GM21723 (cell line): ENCODE data around the gene XPO6.

Experiments used
- ATAC-seq: cut with Tn5 transposase; IDR thresholded peaks from one replicate; pipeline ENCODE4 v1.9.1; 2021; ENCODE audit warnings: mild to moderate bottlenecking, moderate library complexity; ENCODE audit not compliant: unreplicated experiment

Gene XPO6

DNA sequence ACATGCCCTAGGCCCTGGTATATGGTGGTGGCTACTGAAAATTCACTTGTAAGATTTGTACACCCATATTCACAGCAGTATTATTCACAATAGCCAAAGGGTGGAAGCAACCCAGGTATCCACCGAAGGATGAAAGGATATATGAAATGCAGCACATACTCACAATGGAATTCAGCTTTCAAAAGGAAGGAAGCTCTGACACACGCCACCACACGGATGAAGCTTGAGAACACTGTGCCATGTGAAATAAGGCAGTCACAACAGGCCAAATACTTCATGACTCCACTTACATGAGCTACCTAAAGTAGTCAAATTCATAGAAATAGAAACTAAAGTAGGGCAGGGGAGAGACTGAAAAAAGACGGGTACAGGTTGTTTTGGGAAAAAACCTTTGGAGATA lies 2.9 kb downstream of the XPO6 start:
- no peak for ATAC-seq

- no peak for ATAC-seq
These were observed 3.6 kb downstream of the XPO6 start for GRCh38 chr16:28208131-28208530.

GRCh38 chr16:28207399-28207798 lies 4.4 kb downstream of the XPO6 start:
- no peak for ATAC-seq

DNA sequence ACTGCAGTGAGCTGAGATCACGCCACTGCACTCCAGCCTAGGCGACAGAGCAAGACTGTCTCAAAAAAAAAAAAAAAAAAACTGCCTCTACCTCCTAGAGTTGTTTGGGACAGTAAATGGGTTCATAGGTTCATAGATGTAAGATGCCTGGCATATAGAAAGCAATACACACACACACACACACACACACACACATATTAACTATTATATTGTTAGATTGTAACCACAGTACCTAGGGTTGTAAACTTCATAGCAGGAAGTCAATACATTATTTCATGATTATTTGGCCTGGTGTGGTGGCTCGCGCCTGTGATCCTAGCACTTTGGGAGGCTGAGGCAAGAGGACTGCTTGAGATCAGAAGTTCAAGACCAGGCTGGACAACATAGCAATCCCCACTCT lies 5.8 kb downstream of the XPO6 start:
- ATAC-seq = no peak

- ATAC-seq = no peak
These were observed 6.5 kb downstream of the XPO6 start for GRCh38 chr16:28205117-28205899.

DNA sequence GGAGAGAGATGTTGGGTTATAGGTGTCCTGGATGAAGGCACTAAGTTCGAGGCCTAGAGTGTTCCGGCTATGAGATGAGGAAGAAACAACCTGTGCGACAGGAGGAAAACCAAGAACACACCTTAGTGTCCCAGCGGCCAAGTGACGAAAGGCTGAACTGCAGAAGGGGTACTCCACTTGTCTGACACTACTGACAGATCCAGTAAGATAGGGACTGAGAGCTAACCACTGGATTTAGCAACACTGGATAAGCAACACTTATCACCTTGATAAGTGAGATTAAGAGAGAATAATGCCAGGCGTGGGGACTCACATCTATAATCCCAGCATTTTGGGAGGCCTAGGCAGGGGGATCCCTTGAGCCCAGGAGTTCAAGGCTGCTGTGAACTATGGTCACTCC lies 7.1 kb downstream of the XPO6 start:
- ATAC-seq = no peak

- ATAC-seq = no peak
These were observed 7.6 kb downstream of the XPO6 start for GRCh38 chr16:28204204-28204603.

GRCh38 chr16:28202147-28202746 lies 9.5 kb downstream of the XPO6 start:
- no peak for ATAC-seq

DNA sequence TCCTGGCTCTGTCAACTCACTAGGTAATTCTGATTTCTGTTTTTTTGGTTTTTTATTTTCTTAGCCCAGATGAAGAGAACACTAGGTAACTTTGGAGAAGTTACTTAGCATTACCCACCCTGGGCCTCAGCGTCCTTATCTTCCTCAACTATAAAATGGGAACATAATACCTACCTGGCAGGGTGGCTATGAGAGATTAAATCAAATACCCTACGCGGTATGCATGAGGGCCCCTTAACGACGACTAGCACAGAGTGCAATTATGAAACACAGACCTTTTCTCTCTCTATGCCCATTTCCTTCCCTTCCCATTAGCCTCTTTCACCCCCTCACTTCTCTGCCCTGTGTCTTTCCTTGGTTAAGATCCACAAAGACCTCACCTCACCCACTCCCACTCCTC lies 11.1 kb downstream of the XPO6 start:
- no peak for ATAC-seq

GRCh38 chr16:28196387-28196987 lies 15.3 kb downstream of the XPO6 start:
- no peak for ATAC-seq

- no peak for ATAC-seq
These were observed 15.9 kb downstream of the XPO6 start for GRCh38 chr16:28195859-28196258.

DNA sequence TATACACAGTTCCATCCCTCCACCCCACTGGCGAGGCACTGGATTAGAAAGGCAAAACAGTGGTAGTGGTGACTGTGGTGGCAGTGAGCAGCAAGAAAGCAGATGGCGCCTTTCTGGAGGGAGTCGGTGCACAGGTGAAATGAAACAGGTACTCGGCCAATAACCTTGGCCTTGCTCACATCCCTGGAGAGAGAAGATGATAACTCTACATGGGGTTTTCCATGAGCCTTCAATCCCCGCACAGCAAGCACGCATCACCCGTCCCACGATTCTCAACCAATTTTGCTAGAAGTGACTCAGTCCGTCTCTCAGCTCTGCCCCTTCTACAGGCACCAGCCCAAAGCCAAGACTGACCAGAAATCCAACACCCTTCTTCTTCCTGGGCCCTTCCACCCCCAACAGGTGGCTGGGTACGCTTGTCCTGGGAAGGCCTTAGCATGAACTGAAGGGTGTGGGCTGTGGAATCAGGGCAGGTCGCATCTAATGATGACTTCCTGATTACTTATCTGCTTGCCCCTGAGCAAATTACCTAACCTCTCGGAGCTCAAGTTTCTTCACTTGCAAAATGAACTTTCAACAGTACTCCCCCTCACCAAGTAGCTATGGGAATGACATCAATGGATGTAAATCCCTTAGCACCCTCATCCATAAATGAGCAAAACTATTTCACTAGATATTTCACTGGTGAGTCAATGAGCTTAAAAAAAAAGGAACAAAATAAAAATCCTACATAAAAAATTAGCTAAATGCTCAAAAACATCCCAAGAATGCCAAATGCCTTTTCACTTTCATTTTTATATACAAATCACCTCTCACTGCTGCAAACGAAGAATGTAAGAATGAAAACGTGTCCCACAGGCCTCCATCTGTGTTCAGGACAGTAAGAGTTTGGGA lies 18.0 kb downstream of the XPO6 start:
- peak; percentile 32 for ATAC-seq

DNA sequence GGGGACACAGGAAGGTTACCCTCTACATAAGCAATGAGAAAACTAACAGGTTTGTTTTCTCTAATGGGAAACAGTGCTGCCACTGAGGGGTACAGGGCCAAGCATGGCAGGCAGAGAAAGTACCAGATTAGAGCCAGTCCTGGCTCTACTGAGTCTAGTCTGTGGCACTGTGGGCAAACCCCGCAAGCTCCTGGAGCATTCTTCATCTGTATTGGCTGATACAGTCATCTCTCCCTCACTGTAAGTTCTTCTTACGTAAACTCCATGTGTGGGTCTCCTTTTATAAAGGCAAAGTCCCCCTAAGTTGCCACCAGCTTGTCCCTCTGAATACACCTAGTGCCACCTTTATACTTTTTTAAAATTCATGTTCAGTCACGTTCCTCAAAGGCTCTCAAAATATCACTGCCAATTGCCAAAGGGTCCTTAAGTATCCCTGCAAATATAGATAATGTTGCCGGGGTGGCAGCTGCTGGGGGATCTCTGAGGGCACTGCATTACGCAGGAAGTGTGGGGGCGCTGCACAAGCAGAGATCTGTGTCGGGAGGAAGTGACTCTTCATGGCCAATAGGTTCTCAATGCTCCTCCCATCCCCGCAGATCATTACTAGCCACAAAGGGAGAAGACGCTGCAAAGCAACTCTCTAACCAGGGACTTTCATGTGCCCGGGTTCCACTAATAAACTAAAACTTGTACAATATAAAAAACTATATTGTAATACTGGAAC lies 18.8 kb downstream of the XPO6 start:
- peak; percentile 49 for ATAC-seq

DNA sequence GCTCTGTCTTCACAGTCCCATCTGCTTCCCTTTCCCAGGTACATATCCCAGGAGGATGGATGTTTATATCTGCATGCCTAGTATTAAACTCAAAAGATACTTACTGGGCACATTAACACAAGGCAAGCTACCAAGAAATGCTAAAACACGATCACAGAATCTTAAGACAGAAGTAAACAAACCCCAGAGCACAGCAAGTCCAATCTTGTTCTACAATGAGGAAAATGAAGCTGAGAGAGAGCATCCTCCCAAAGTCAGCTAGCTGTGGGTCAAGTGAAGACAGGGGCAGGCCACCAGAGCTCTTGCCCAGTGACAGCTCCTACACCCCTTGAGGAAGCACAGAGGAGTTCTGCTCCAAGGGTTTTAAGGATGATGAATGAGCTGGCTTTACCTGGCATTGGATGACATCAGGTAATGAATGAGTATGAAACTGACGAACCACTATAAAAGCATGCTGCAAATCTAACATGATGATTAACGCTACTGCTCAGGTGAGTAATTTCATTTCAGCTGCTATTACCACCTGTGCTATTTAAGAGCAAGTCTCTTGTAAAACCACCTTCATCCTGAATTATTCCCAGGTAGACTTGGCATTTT lies 20.3 kb downstream of the XPO6 start:
- ATAC-seq = no peak

DNA sequence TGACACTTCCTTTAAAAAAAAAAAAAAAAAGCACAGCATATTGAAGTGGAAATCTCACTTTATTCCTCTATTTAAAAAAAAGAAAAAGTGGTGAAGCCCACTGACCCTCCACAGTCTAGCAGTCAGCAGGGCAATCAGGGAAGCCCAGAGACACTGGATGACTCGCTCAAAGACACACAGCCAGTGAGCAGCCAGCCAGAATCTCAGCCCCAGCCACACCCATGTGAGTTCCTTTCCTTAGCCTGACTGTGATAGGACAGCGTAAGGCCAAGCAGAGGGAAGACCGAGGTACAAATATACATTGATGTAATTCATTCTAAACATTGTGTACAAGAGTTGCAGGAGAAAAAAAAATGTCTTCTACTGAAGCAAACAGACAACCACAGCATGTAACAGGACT lies 22.5 kb downstream of the XPO6 start:
- ATAC-seq = no peak

DNA sequence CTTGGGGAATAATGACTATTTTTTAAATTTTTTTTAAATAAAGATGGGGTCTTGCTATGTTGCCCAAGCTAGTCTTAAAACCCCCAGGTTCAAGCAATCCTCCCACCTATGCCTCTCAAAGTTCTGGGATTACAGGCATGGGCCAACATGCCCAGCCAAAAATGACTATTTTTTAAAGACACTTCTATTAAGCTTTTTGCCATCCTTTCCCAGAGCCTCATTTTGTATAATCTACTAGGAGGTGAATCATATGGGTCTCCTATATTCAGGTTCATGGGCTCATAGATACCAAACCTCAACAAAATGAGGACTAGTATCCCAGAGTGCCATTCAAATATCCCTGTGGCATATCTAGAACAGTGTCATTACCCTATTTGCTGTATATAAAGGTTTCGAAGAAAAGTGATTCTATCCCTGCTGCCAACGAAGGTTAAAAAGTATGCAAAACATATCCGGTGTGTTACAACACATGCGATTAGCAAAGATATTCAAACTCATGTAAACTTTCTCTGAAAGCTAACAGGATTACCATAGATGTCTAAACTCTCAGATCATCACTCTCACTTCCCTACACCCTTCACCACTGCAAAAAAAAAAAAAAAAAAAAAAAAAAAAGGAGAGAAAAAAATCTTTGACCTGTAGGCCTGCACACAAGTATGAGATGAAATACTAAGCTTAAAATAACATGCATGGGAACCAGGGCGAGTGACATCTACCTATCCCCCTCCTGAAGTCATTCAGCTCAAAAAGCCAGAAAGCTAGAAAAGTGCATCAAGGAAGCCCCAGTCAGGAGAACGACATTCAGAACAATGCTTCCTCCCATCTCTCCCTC lies 23.5 kb downstream of the XPO6 start:
- peak; percentile 69 for ATAC-seq

DNA sequence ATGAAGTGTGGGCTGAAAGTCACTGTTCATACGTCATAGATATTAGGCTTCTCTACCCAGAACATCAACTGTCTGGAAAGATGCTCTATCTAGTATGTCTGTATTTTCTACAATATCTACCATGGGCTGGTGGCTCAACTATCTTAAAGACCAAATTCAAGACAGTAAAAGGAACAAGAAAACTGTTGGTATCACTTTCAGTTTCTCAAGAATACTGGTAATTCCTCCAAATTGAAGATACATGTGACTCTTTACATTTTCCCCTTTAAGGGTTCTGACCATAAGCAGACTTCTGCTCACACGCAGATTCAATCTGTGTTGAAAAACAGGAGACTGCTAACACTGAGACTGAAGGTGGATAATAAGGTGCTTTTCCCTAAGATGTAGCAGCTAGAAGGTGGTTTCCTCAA lies 24.2 kb downstream of the XPO6 start:
- ATAC-seq = peak; percentile 51

GRCh38 chr16:28186752-28187151 lies 25.0 kb downstream of the XPO6 start:
- no peak for ATAC-seq

GRCh38 chr16:28185696-28186095 lies 26.1 kb downstream of the XPO6 start:
- ATAC-seq = no peak
